ENCODE measurements around the gene AMPD3. TPM values are rescaled to one million over a fixed set of nuclear protein-coding genes. Genes with fewer than 3 reads are reported as not detected.

AMPD3 gene
- total RNA-seq = 10 to 100 TPM; 20.2 to 20.7 TPM

DNA sequence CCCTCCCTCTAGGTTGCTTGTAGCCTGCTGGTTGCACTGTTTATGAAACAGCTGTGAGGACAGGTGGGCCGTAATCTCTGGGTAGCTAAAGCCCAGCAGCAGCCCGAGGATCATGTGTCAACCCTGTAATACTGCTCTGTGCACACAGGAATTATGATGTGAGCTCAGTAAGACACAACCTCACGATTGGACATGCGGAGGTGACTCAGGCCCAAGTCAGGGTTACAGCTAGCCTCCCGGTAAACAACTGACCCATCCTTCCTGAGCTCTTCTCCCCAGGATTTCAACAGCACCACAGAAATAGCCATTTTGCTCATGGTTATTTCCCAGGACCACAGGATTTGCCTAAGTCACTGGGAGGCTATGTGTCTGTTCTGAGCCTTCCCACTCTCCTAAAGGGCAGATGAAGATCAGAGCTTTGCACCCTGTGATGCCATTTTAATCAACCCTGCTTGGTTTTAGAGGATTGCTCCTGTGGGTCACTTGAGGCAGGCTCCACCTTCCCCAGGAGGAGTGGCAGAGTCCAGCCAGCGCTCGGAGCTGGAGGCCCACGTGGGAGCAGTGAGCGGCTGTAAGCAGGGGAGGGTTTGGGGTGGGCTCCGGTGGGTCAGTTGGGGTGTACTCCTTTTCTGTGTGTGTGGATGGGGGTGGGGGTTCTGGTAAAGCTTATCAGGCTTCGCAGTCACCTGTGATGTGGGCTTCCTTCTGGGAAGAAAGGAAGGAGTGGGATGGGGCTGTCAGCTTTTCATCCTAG is at the start of gene AMPD3:
AMPD3 (plus strand) TSS at position 387 of the 754 bp plus-strand sequence. CDS start 6,256 bp downstream, outside the sequence.
- H3K4me1 Mint-ChIP-seq = peaks cover 74% of the 10 kb centered on the region
- H3K9me3 Mint-ChIP-seq = no peaks in the 10 kb centered on the region
- peak; percentile 40 for DNase-seq
- H3K4me3 Mint-ChIP-seq = peak within 1 kb of the TSS; percentile 89
- peak within 1 kb of the TSS; percentile 93 for H3K27ac Mint-ChIP-seq
- peaks cover 15% of the 10 kb centered on the region for H3K36me3 Mint-ChIP-seq
- no peaks in the 10 kb centered on the region for H3K27me3 Mint-ChIP-seq

DNA sequence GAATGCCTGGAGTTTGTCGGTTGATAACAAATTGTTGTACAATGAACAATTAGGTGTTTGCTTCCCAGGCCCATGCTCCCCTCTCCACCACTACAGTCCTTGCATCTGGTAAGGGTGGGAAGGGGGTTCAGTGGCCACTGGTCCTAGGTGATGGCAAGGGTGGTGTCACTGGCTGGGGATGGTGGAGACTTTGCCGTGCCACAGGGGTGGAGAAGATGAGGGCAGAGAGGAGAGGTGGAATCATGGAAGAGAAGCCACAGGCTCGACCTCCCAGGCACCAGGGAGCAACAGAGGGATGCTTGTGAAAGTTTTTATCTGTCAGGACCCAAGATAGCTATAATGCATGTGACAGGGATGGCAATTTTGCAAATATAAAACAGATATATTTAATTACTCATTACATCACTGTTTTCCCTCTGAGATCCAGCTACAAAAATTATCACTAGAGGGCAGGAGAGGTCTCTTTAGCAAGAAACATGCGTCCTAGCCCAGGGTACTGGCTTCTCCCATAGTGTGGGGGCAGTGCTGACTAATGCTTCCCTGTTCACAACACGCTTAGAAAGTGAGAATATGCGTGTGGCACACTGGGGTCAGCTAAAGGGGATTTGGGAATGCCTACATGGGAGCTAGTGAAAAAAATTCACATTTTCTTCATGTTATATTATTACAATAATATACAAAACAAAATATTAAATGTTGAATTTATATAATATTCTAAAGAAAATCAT is 49.0 kb upstream of the AMPD3 start:
- Mint-ChIP-seq H3K4me3 (no peak overlapping the region), H3K27ac (no peak overlapping the region), H3K4me1 (peaks cover 8% of the 10 kb centered on the region), H3K36me3 (no peaks in the 10 kb centered on the region), H3K27me3 (no peaks in the 10 kb centered on the region), H3K9me3 (no peaks in the 10 kb centered on the region)
- DNase-seq = peak; percentile 39

DNA sequence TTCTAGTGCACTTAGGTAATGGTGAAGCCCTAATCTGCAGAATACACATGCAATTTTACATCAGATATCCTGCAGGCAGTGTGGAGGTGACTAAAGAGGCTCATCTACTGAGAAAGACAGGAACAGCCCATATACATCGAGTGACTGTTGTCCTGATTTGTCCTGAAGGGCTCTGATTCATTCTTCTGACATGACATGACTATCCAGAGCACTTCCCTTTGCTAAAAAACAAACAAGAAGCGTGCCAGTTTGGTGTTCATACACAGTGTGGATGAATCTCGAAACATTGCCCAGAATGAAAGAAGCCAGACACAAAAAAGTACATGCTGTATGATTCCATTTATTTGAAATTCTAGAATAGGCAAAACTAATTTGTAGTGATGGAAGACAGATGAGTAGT is 48.0 kb upstream of the AMPD3 start:
- H3K9me3 Mint-ChIP-seq = no peaks in the 10 kb centered on the region
- DNase-seq = no peak
- no peak overlapping the region for H3K4me3 Mint-ChIP-seq
- H3K36me3 Mint-ChIP-seq = no peaks in the 10 kb centered on the region
- no peaks in the 10 kb centered on the region for H3K27me3 Mint-ChIP-seq
- peaks cover 8% of the 10 kb centered on the region for H3K4me1 Mint-ChIP-seq
- H3K27ac Mint-ChIP-seq = no peak overlapping the region

DNA sequence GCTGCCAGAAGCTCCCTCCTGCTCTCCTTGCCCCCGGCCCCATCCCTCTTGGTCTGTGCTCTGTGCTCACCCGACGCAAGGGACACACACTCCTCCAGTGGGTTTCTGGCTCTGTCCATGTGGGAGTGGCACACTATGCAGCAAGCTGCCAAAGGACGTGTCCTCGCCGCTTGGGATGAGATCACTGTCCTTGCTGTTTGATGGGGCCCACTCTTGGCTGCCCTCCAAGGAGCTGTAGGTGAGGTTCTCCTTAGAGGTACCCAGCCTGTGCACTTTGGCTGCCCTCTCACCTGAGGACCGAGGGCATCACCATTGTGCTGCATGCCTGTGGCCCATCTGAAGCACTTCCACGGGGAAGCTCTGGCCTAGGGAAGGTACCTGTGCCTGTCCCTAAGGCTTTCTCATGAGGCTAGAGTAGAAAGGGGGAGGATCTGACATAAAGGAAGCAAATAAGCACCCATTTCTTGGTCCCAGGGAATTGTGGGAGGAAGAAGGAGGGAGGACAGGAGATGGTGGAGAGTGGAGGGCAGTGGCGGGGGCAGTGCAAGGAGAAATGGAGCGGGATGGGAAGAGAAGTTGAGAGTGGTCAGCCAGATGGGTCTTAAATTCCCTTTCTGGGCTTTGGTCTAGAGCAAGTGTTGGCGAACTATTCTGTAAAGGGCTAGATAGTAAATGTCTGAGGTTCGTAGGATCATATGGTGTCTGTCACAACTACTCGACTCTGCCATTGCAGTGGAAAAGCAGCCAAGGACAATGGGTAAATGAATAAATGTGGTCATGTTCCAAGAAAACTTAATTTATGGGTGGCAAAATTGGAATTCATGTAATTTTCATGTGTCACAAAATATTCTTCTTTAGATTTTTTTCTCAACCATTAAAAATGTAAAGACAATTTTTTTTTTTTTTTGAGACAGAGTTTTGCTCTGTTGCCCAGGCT is 47.0 kb upstream of the AMPD3 start:
- Mint-ChIP-seq H3K27me3 (no peaks in the 10 kb centered on the region), H3K9me3 (no peaks in the 10 kb centered on the region), H3K27ac (no peak overlapping the region), H3K4me1 (peaks cover 8% of the 10 kb centered on the region), H3K4me3 (no peak overlapping the region), H3K36me3 (no peaks in the 10 kb centered on the region)
- DNase-seq = no peak

- DNase-seq = no peak
- Mint-ChIP-seq H3K27me3 (peaks cover 4% of the 10 kb centered on the region), H3K4me3 (no peak overlapping the region), H3K36me3 (no peaks in the 10 kb centered on the region), H3K9me3 (no peaks in the 10 kb centered on the region), H3K4me1 (peaks cover 15% of the 10 kb centered on the region), H3K27ac (no peak overlapping the region)
Observed at GRCh38 chr11:10409207-10409661, 45.8 kb upstream of the AMPD3 start.

DNA sequence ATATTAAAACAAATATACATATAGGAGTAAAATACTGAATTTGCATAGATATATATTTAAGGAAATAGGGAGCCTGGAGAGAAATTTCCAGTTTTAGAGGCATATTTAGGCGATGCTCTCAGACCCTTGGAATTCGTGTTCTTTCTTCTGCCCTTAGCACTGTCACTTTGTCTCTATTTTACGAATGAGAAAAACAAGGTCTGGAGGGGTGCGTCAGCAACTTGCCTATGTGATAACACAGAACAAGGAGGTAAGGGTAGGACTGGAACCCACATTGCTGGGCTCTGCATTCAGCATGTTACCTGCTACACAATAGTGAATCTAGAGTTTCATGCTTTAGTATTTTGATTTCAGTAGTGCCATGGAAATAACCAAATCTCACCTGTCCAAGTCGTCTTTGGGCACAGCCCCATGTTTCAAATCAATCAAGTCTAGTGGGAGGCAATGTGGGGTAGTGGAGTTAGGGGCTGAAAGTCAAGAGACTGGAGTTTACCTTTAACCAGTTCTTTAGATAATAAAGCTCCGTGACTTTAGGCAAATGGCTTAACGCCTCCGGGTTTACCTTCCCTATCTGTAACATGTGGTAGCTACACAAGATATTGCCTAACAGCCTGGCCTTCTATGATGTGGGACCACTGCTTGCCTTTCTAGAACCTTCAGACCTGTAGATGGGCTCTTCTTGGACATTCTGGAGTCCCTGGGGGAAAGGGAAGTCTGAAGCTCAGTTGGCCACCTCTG is 44.8 kb upstream of the AMPD3 start:
- no peak for DNase-seq
- Mint-ChIP-seq H3K4me1 (peaks cover 21% of the 10 kb centered on the region), H3K27me3 (peaks cover 5% of the 10 kb centered on the region), H3K27ac (no peak overlapping the region), H3K4me3 (no peak overlapping the region), H3K36me3 (no peaks in the 10 kb centered on the region), H3K9me3 (no peaks in the 10 kb centered on the region)

DNA sequence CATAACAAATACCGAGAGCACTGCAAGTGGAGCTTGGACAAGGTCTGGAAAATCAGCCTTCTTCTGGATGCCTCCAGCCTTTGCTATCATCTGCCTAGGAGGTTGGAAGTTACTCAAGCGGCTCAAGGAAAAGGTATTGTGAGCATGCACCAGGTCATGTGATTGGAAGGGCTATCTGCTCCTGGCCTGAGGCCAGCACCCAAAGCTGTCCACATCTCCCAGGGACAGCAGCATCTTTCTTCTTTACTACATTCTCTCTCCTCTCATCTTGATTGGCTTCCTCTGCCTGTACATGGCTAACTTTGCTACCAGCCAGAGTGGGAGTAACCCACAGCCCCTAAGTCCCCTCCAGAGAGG is 44.2 kb upstream of the AMPD3 start:
- peaks cover 8% of the 10 kb centered on the region for H3K27me3 Mint-ChIP-seq
- H3K36me3 Mint-ChIP-seq = no peaks in the 10 kb centered on the region
- H3K27ac Mint-ChIP-seq = no peak overlapping the region
- H3K9me3 Mint-ChIP-seq = no peaks in the 10 kb centered on the region
- DNase-seq = no peak
- no peak overlapping the region for H3K4me3 Mint-ChIP-seq
- peaks cover 21% of the 10 kb centered on the region for H3K4me1 Mint-ChIP-seq

DNA sequence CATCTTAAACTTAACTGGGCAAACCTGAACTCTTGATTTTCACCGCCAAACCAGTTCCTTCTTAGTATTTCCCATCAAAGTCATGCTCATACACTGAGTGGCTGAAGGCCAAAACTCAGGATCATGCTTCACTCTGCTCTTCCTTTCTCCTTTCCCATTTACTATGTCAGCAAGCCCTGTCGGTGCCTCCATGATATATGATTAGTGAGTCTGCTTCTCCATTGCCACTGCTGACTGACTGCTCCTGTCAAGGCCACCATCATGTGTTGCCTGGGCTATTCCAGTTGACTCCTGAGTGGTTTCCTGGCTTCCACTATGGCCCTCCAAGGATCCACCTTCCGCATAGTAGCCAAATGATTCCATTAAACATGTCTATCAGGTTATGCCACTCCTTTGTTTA is 42.8 kb upstream of the AMPD3 start:
- peaks cover 8% of the 10 kb centered on the region for H3K27me3 Mint-ChIP-seq
- H3K36me3 Mint-ChIP-seq = no peaks in the 10 kb centered on the region
- no peaks in the 10 kb centered on the region for H3K9me3 Mint-ChIP-seq
- H3K4me1 Mint-ChIP-seq = peaks cover 19% of the 10 kb centered on the region
- H3K4me3 Mint-ChIP-seq = no peak overlapping the region
- no peak overlapping the region for H3K27ac Mint-ChIP-seq
- DNase-seq = no peak

GRCh38 chr11:10413268-10413667 is 41.8 kb upstream of the AMPD3 start:
- Mint-ChIP-seq H3K9me3 (no peaks in the 10 kb centered on the region), H3K27me3 (peaks cover 8% of the 10 kb centered on the region), H3K27ac (no peak overlapping the region), H3K4me3 (no peak overlapping the region), H3K4me1 (peaks cover 19% of the 10 kb centered on the region), H3K36me3 (no peaks in the 10 kb centered on the region)
- DNase-seq = peak; percentile 32

DNA sequence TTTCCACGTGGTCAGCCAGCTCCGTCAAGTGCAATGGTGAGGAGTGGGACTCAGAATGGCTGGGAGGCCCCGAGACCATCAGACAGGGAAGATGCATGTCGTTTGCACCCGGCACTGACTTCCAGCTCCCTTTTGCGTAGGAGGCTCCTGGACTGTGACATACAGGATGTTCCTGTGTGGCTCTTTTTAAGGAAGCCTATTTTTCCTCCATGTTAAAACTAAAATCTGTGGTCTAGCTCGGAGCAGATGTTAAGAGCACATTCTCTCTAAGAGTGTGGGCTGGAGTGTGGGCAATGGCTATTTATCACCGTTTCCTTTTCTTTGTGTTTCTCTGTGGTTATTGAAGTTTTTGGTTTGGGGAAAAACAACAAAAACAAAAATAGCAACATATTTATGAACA is 40.9 kb upstream of the AMPD3 start:
- Mint-ChIP-seq H3K4me1 (peaks cover 18% of the 10 kb centered on the region), H3K27me3 (peaks cover 8% of the 10 kb centered on the region), H3K4me3 (no peak overlapping the region), H3K9me3 (no peaks in the 10 kb centered on the region), H3K36me3 (no peaks in the 10 kb centered on the region), H3K27ac (no peak overlapping the region)
- DNase-seq = no peak

- H3K27ac Mint-ChIP-seq = no peak overlapping the region
- no peak overlapping the region for H3K4me3 Mint-ChIP-seq
- H3K36me3 Mint-ChIP-seq = no peaks in the 10 kb centered on the region
- peaks cover 8% of the 10 kb centered on the region for H3K27me3 Mint-ChIP-seq
- no peaks in the 10 kb centered on the region for H3K9me3 Mint-ChIP-seq
- DNase-seq = peak; percentile 9
- peaks cover 14% of the 10 kb centered on the region for H3K4me1 Mint-ChIP-seq
Observed at GRCh38 chr11:10414659-10415058, 40.4 kb upstream of the AMPD3 start.

- Mint-ChIP-seq H3K36me3 (no peaks in the 10 kb centered on the region), H3K9me3 (no peaks in the 10 kb centered on the region), H3K4me3 (no peak overlapping the region), H3K27ac (no peak overlapping the region), H3K4me1 (peaks cover 14% of the 10 kb centered on the region), H3K27me3 (peaks cover 8% of the 10 kb centered on the region)
- no peak for DNase-seq
Observed at GRCh38 chr11:10415817-10416392, 39.2 kb upstream of the AMPD3 start.

- H3K4me1 Mint-ChIP-seq = peaks cover 13% of the 10 kb centered on the region
- no peak overlapping the region for H3K4me3 Mint-ChIP-seq
- H3K9me3 Mint-ChIP-seq = peaks cover 8% of the 10 kb centered on the region
- H3K27me3 Mint-ChIP-seq = peaks cover 11% of the 10 kb centered on the region
- DNase-seq = no peak
- no peak overlapping the region for H3K27ac Mint-ChIP-seq
- H3K36me3 Mint-ChIP-seq = no peaks in the 10 kb centered on the region
Observed at GRCh38 chr11:10418259-10418949, 36.7 kb upstream of the AMPD3 start.

GRCh38 chr11:10418950-10419310 is 36.1 kb upstream of the AMPD3 start:
- Mint-ChIP-seq H3K36me3 (no peaks in the 10 kb centered on the region), H3K4me3 (no peak overlapping the region), H3K27ac (no peak overlapping the region), H3K9me3 (peaks cover 11% of the 10 kb centered on the region), H3K4me1 (peaks cover 9% of the 10 kb centered on the region), H3K27me3 (peaks cover 8% of the 10 kb centered on the region)
- DNase-seq = no peak
